D721Med (cell line): ENCODE data around the gene IKZF2.

ENCODE experiments used
- DNase-seq: peaks from one replicate; pipeline ENCODE4 v3.0.0; 2011; ENCODE audit warnings: low spot score; ENCODE audit not compliant: insufficient read length
- FAIRE-seq: peaks from 2 replicates; lab custom pipeline; 2011; peaks lifted over from hg19 to GRCh38; lab: Jason Lieb, UNC
- TF ChIP-seq, protein P1 (sequence below): IDR thresholded peaks from 2 replicates; pipeline ENCODE4 v1.5.1; 2012; ENCODE audit warnings: mild to moderate bottlenecking, control low read depth; ENCODE audit not compliant: insufficient read depth; ENCODE audit errors: missing control alignments

IKZF2 gene

DNA sequence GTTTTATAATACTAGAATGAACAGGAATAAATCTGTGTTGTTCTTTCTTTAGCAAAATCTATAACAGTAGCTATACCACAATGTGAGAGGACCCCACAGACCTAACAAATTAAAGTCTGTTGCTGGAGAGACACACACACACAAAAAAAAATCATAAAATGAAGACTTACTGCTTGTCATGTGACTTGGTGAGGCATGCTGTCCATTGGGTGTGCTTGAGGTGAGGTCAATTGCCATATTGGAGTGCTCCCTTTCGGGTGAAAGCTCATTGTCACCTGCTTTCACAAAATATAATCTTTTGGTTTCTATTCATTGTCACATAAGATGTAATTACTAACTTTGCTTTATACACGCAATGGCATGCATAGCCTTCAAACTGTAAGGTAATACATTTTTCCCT, 3.9 kb downstream of the IKZF2 start:
- TF ChIP-seq, protein P1, sequence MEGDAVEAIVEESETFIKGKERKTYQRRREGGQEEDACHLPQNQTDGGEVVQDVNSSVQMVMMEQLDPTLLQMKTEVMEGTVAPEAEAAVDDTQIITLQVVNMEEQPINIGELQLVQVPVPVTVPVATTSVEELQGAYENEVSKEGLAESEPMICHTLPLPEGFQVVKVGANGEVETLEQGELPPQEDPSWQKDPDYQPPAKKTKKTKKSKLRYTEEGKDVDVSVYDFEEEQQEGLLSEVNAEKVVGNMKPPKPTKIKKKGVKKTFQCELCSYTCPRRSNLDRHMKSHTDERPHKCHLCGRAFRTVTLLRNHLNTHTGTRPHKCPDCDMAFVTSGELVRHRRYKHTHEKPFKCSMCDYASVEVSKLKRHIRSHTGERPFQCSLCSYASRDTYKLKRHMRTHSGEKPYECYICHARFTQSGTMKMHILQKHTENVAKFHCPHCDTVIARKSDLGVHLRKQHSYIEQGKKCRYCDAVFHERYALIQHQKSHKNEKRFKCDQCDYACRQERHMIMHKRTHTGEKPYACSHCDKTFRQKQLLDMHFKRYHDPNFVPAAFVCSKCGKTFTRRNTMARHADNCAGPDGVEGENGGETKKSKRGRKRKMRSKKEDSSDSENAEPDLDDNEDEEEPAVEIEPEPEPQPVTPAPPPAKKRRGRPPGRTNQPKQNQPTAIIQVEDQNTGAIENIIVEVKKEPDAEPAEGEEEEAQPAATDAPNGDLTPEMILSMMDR = no peak
- DNase-seq (no peak), FAIRE-seq (no peak)

DNA sequence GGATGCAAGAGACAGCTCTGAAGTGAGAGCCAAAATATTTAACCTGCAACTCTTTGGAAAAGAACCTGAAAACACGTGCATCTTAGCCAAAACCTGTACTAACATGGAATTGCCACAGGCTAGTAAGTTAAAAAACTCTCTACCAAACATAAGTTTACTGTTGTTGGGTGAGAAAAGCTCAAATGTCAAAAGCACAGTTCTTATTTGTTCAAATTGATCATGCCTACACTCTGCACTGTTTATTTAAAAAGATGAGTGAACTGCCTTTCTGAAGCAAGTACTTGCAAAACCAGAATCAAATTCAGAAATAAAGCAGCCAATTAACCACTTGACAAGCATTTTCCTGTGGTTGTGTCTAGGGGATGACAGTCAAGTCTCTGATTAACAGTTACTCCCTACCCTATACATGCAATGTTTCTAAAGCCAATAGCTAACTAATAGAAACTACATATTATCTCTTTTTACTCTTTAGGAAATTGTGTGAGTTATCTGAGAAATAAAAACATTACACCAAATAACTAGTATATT, 5.6 kb downstream of the IKZF2 start:
- DNase-seq = no peak
- FAIRE-seq = no peak
- TF ChIP-seq, protein P1 = no peak

DNA sequence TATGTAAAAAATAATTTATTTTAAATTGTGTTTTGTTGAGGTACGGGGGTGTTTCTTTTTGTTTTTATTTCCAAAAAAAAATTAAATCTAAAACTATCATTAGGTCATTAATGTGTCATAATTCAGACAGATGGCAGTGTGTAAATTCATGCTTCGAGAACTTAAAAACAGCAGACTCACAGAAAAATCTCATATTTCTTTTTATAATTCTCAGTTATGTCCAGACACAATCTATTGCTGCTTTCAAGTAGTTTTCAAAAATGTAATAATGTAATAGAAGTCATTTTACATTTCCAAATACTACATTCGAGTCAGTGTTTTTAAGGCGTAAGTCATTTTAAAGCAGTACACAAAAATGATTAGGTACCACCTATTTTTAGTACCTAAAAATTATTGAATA, 14.3 kb downstream of the IKZF2 start:
- TF ChIP-seq, protein P1 = no peak
- DNase-seq (no peak), FAIRE-seq (no peak)

DNA sequence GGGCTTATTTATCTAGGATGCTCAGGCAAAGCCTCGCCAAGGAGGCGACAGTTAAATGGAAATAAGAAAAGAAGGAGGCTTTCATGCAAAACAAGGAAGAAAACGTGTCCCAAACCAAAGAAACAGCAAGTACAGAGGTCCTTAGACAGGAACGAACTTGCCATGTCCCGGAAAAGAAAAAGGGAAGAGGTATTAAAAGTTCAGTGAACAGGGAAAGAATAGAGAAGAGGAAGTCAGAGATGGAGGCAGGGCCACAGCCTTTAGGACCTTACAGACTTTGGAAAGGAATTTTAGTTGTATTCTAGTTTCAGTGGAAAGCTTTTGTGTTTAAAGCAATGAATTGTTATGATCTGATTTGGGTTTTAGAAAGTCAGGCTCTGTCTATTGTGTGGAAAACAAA, 22.1 kb downstream of the IKZF2 start:
- DNase-seq = no peak
- TF ChIP-seq, protein P1 = no peak
- FAIRE-seq = no peak

DNA sequence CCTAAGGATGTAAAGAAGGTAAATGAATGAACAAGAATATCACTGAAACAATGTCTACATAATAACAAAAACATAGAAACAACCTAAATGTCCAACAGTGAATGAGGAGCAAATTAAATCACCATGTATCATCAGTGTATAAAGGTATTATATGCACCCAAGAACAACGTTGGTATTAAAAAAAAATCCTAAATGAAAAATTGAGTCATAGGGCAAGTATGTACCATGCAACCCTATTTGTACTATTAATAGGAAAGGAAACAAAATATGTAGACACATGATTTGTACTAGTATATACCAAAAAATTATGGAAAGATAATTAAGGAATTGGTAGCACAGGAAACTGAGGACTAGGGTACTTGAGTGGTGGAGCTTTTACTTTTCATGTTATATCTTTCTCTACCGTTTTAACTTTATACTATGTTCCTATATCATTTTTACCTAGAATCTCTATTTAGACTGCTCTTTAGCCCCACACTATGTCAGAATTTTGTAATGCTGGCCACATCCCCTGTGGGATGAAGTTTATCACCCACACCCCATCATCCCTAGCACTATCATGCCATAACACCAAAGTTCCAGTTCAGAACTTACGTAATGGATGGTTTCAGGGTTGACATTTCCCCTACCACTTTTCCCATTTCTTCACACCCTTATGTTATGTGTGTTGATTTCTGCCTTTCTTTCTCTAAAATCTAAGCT, 25.6 kb downstream of the IKZF2 start:
- TF ChIP-seq, protein P1 = no peak
- DNase-seq (no peak), FAIRE-seq (no peak)

GRCh38 chr2:213122725-213123124, 28.7 kb downstream of the IKZF2 start:
- FAIRE-seq (no peak), DNase-seq (no peak)
- TF ChIP-seq, protein P1 = no peak

DNA sequence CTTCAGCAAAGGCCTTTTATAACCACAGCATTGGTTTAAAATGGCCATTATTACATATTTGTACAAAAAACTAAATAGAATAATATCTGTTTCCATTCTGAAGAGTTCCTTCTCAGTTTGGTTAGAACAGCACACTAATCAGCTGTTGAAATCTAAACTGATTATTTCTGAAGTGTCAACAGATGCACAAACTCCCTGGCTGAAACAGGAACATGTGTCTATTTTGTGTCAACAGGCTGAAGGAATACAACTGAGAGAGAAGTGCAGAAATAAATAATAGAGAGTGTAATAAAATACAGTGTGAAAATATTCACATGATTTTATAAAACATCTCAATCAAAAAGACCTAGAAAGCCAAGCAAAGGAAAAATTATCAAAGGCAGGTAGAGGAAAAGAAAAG, 29.7 kb downstream of the IKZF2 start:
- DNase-seq (no peak), FAIRE-seq (no peak)
- TF ChIP-seq, protein P1 = no peak
